Transverse colon (tissue), 4 donors: ENCODE results near the gene FKBP2.

Experiments used
- CTCF ChIP-seq, 5 experiments: fragments of 200-600 bp in 3 of 5; fragments of 450-650 bp in 2 of 5; sonication (generic) in 3 of 5; IDR thresholded peaks; 1 replicate in 2 of 5; 2 replicates in 3 of 5; pipeline ENCODE4 v1.5.1; 2016 to 2017; ENCODE audit warnings: antibody characterized with exemption in 5 of 5, inconsistent platforms in 3 of 5, mild to moderate bottlenecking in 2 of 5, moderate library complexity in 1 of 5
- EP300 ChIP-seq: sonication (generic); formaldehyde crosslinking; IDR thresholded peaks from one replicate; pipeline ENCODE4 v1.6.1; 2017; ENCODE audit warnings: antibody characterized with exemption, low read depth
- POLR2AphosphoS5 ChIP-seq, 3 donors: sonication (generic); formaldehyde crosslinking; IDR thresholded peaks; one replicate each; pipeline ENCODE4 v1.6.1; 2016; ENCODE audit warnings: antibody characterized with exemption in 3 of 3

- TF ChIP-seq CTCF (IDR thresholded peaks at IDR 0.05) (no peak), POLR2AphosphoS5 (IDR thresholded peaks at IDR 0.05) (no peak), EP300 (no peak)
Measured at GRCh38 chr11:64232182-64232966, 8.5 kb upstream of the FKBP2 start.
